Mammary epithelial cell (primary cell): ENCODE measurements around the gene MID1.

Source experiments
- CTCF ChIP-seq, 2 donors: IDR thresholded peaks in 1 of 2; conservative IDR thresholded peaks in 1 of 2; 2 replicates each; pipeline ENCODE4 v1.5.1; 2011 to 2012; ENCODE audit warnings: inconsistent platforms in 2 of 2, low read length in 2 of 2, mild to moderate bottlenecking in 2 of 2, control low read depth in 1 of 2, low read depth in 1 of 2; ENCODE audit not compliant: insufficient read depth in 1 of 2; ENCODE audit errors: extremely low read depth in 1 of 2
- EZH2 ChIP-seq: IDR thresholded peaks from 2 replicates; pipeline ENCODE4 v1.6.1; 2012; ENCODE audit warnings: low read length, inconsistent platforms, borderline replicate concordance

DNA sequence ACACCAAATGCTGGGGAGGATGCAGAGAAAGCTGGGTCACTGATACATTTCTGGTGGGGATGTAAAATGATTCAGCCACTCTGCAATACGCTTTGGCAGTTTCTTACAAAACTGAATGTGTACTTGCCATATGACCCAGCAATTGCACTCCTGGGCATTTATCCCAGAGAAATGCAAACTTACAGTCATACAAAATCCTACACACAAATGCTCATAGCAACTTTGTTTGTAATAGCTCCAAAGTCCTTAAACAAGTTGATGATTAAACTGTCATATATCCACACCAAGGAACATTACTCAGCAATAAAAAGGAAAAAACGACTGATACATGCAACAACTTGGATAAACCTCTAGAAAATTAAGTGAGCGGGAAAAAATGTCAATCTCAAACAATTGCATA lies 12.3 kb downstream of the MID1 start:
- TF ChIP-seq CTCF (conservative IDR thresholded peaks at IDR 0.05 in 1 of 2, IDR thresholded peaks at IDR 0.05 in 1 of 2; ENCODE audit: extremely low read depth in 1 of 2, insufficient read depth in 1 of 2, low read depth in 1 of 2, low read length in 2 of 2) (no peak), EZH2 (no peak)
